ENCODE data around the gene GPC2. TPM values are rescaled to one million over a fixed set of nuclear protein-coding genes. Genes with fewer than 3 reads are reported as not detected.

Gene GPC2
- total and polyA plus RNA-seq, 2 donors (not counting 3 experiments of a cell fraction or from before 2014, with no cell fraction given), result 9.2 to 17.5 TPM

DNA sequence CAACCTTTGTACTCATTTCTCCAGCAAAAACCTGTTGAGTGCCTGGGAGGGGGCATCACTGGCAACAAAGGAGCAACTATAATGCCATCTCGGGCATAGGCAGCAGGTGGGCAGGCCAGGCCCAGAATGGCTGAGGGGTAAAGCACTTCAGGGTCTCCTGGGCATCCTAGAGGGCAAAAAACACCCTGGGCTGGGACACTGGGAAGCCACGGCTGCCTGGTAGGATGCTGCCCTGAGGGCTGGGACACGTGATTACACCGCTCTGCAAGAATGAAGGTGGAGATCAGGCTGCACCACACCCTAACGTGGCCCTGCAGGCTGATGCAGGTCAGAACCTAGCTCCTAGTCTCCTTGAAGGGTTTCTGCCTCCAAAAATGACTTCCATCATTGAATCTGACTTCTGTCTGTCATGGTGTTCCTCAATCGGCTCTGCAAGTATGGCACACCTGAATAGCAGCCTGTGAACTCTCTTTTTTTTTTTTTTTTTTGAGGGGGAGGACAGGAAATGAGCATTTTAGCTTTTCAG lies 14.1 kb downstream of the GPC2 start:
- BruUV-seq (replicated peaks), result no TSS peak
- dilution Hi-C loops (cut with MboI; ENCODE audit: extremely low pct_ligation_motif_present, low sequenced_read_pairs), result no loop called here

More for the DNA sequence above, 14.1 kb downstream of the GPC2 start:
- Histone ChIP-seq H3K27me3 (ENCODE audit: control insufficient read depth in 2 of 2, insufficient read depth in 2 of 2, low read length in 2 of 2) (peaks cover 5 to 15% of the 10 kb centered on the region in 2 experiments), H3K9ac (replicated peaks; ENCODE audit: extremely low read depth, insufficient read depth, low read length) (no peak overlapping the region), H3K27ac (ENCODE audit: insufficient read depth, low read depth, low read length) (no peak overlapping the region), H3K4me2 (ENCODE audit: insufficient read depth, low read length) (no peak overlapping the region), H4K20me1 (replicated peaks; ENCODE audit: control insufficient read depth, extremely low read depth, insufficient read depth, low read length) (no peaks in the 10 kb centered on the region), H3K79me2 (ENCODE audit: control insufficient read depth, insufficient read depth, low read length) (no peaks in the 10 kb centered on the region), H3K4me3 (replicated peaks in 1 of 3; ENCODE audit: insufficient read depth in 1 of 3, low read depth in 1 of 3, low read length in 3 of 3) (no peak overlapping the region), H2AFZ (ENCODE audit: low read depth, low read length) (no peak overlapping the region), H3K9me1 (replicated peaks; ENCODE audit: control insufficient read depth, extremely low read depth, insufficient read depth, low read length) (no peaks in the 10 kb centered on the region), H3K4me1 (ENCODE audit: control insufficient read depth, extremely low read depth, insufficient read depth, low read length) (peaks cover 12% of the 10 kb centered on the region), H3K9me3 (replicated peaks; ENCODE audit: control insufficient read depth, insufficient read depth, low read length) (no peaks in the 10 kb centered on the region), H3K36me3 (ENCODE audit: control insufficient read depth in 2 of 2, extremely low read depth in 1 of 2, insufficient read depth in 2 of 2, low read length in 2 of 2) (no peaks in the 10 kb centered on the region)
- DNase-seq (ENCODE audit: low read depth, low spot score) (no peak), FAIRE-seq (no peak)
- intact Hi-C loops (cut with micrococcal nuclease), result no loop called here
- POLR2A ChIA-PET, result no interaction called here
- TF ChIP-seq MYC (IDR thresholded peaks at IDR 0.05; ENCODE audit: low read depth, low read length) (no peak), EZH2 (IDR thresholded peaks at IDR 0.05; ENCODE audit: borderline replicate concordance, low read depth, low read length, severe bottlenecking) (no peak), GATA2 (IDR thresholded peaks at IDR 0.05; ENCODE audit: insufficient read depth, insufficient read length, low read depth, low read length) (no peak), POLR2A (IDR thresholded peaks at IDR 0.05; ENCODE audit: low read depth, low read length) (no peak), POLR2AphosphoS5 (IDR thresholded peaks at IDR 0.05; ENCODE audit: insufficient read depth, low read depth, low read length) (no peak), MAX (IDR thresholded peaks at IDR 0.05; ENCODE audit: insufficient read depth, insufficient read length) (no peak), CTCF (IDR thresholded peaks at IDR 0.05; ENCODE audit: extremely low read depth in 1 of 2, insufficient read depth in 1 of 2, low read depth in 1 of 2, low read length in 2 of 2) (no peak), JUN (IDR thresholded peaks at IDR 0.05; ENCODE audit: borderline replicate concordance, insufficient read depth, insufficient read length, low read depth) (no peak), FOS (IDR thresholded peaks at IDR 0.05; ENCODE audit: borderline replicate concordance, insufficient read depth, low read length) (no peak)
- CTCF ChIA-PET, result interaction anchor here (1.1 to 1.3 kb wide), 2 partner anchors 14 to 27 kb away, joined by 3 read pairs; partner anchors contain the start of genes GPC2 and STAG3
